ENCODE data around the gene PNKD. TPM values are rescaled to one million over a fixed set of nuclear protein-coding genes. Genes with fewer than 3 reads are reported as not detected.
"Not testable (repeated sequence)": the region's sequence is repeated elsewhere in the genome, so short reads cannot be mapped to it uniquely, and the experiment has no call there.

The PNKD gene
- polyA plus RNA-seq, 3 donors = 87.3 to 104 (median 103) TPM

- DNase-seq (ENCODE audit: extremely low read depth in 1 of 11, low read depth in 9 of 11, low spot score in 4 of 11) = no peak
These were observed 28.1 kb downstream of the PNKD start for GRCh38 chr2:218298314-218298875.

- DNase-seq (ENCODE audit: extremely low read depth in 1 of 11, low read depth in 9 of 11, low spot score in 4 of 11) = no peak
These were observed 29.8 kb downstream of the PNKD start for GRCh38 chr2:218300141-218300540.

GRCh38 chr2:218301176-218301819 lies 31.0 kb downstream of the PNKD start:
- peak in 10 of 11 donors; percentile 79 to 91 (median 86) for DNase-seq (ENCODE audit: extremely low read depth in 1 of 11, low read depth in 9 of 11, low spot score in 4 of 11)

GRCh38 chr2:218305383-218305782 lies 35.1 kb downstream of the PNKD start:
- no peak for DNase-seq (ENCODE audit: extremely low read depth in 1 of 11, low read depth in 9 of 11, low spot score in 4 of 11)

GRCh38 chr2:218306184-218306920 lies 36.0 kb downstream of the PNKD start:
- no peak for DNase-seq (ENCODE audit: extremely low read depth in 1 of 11, low read depth in 9 of 11, low spot score in 4 of 11)

GRCh38 chr2:218307415-218308090 lies 37.2 kb downstream of the PNKD start:
- DNase-seq (ENCODE audit: extremely low read depth in 1 of 11, low read depth in 9 of 11, low spot score in 4 of 11) = no peak

- no peak for DNase-seq (ENCODE audit: extremely low read depth in 1 of 11, low read depth in 9 of 11, low spot score in 4 of 11)
These were observed 40.7 kb downstream of the PNKD start for GRCh38 chr2:218310853-218311540.

GRCh38 chr2:218311541-218312266 lies 41.4 kb downstream of the PNKD start:
- DNase-seq (ENCODE audit: extremely low read depth in 1 of 11, low read depth in 9 of 11, low spot score in 4 of 11) = not testable (repeated sequence)

- DNase-seq (ENCODE audit: extremely low read depth in 1 of 11, low read depth in 9 of 11, low spot score in 4 of 11) = no peak
These were observed 42.0 kb downstream of the PNKD start for GRCh38 chr2:218312267-218312756.

GRCh38 chr2:218313356-218313755 lies 43.0 kb downstream of the PNKD start:
- DNase-seq (ENCODE audit: extremely low read depth in 1 of 11, low read depth in 9 of 11, low spot score in 4 of 11) = no peak

- not testable (repeated sequence) for DNase-seq (ENCODE audit: extremely low read depth in 1 of 11, low read depth in 9 of 11, low spot score in 4 of 11)
These were observed 44.4 kb downstream of the PNKD start for GRCh38 chr2:218314764-218315163.

- DNase-seq (ENCODE audit: extremely low read depth in 1 of 11, low read depth in 9 of 11, low spot score in 4 of 11) = peak in 1 of 11 donors; percentile 60
These were observed 45.1 kb downstream of the PNKD start for GRCh38 chr2:218315397-218315796.

- no peak for DNase-seq (ENCODE audit: extremely low read depth in 1 of 11, low read depth in 9 of 11, low spot score in 4 of 11)
These were observed 46.9 kb downstream of the PNKD start for GRCh38 chr2:218317303-218317630.

GRCh38 chr2:218317835-218318234 lies 47.5 kb downstream of the PNKD start:
- DNase-seq (ENCODE audit: extremely low read depth in 1 of 11, low read depth in 9 of 11, low spot score in 4 of 11) = no peak

- DNase-seq (ENCODE audit: extremely low read depth in 1 of 11, low read depth in 9 of 11, low spot score in 4 of 11) = no peak
These were observed 47.9 kb downstream of the PNKD start for GRCh38 chr2:218318241-218318640.

GRCh38 chr2:218319813-218320365 lies 49.6 kb downstream of the PNKD start:
- DNase-seq (ENCODE audit: extremely low read depth in 1 of 11, low read depth in 9 of 11, low spot score in 4 of 11) = no peak

- no peak for DNase-seq (ENCODE audit: extremely low read depth in 1 of 11, low read depth in 9 of 11, low spot score in 4 of 11)
These were observed 50.5 kb downstream of the PNKD start for GRCh38 chr2:218320704-218321336.
